ENCODE measurements around the gene CES4A.
A peak's percentile ranks its signal among the peaks of the same experiment; 100 is the strongest.
"Not testable (repeated sequence)": the region's sequence is repeated elsewhere in the genome, so short reads cannot be mapped to it uniquely, and the experiment has no call there.

The CES4A gene

DNA sequence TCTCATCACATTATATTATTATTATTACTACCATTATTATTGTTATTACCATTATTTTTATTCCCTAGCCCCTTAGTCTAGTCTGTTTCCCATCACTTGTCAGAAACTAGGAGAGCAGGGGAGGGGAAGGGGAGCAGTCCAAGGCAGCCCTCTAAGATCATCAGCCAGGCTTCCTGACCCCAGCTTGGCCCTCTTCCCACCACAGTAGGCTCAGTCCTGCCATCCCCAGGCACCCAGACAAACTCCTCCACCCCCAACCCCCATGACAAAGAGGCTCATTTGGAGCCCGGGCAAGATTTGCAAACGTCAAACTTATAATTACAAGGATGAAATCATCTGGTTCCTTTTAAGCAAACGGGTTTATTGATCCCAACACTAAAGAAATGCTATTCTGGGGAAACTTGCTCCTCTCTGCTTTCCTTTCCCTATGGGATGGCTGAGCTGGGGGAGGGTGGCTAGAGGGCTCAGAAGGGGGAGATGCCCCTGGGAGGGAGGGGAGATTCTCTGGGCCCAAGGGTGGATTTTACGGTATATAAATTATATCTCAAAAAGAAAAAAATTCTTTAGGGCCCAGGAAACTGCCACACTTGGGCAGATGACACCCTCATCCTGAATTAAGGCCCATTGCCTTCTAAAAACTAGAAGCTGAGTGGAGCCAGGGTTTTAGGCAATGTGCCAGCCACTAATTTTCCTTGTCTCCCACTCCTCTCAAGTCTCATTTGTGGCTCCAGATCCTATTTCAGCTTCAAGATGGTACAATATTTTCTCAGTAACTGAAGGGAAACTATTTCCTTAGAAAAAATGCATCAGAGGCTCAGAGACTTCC, 36.2 kb downstream of the CES4A start:
- no peak for DNase-seq

DNA sequence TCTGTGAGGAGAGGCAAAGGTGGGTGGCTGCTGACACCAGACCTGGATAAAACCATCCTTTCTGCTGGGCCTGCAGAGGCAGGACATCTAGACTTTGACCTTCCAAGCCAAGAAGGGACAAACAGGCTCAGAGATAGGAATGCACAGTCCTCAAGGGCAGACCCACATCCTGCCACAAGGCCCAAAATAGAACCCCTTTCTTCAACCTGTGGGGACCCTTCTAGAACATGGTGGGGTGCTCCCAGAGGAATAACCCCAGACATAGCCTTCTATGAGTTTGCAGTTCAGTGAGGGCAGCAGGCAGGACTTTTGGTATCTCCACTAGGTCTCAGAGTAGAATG, 36.8 kb downstream of the CES4A start:
- no peak for DNase-seq

GRCh38 chr16:67026570-67026969, 38.2 kb downstream of the CES4A start:
- DNase-seq: no peak

DNA sequence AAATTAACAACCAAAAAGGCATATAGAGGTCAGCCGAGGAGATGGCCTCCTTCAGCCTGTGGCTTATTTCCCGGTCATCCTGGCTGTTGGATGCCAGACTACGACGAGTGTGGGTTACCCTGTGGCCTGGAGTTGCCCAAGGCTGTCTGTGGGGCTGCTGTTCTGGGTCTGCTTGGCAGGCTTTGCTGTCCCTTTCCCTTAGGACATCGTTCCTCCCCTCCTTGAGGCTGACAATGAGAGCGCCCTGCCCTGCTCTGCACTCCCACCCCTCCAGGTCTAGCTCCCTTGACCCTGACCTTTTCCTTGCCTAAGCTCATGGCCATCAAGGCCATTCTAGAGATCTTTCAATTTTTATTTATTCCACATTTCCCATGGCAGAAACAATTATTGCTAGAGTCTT, 38.7 kb downstream of the CES4A start:
- DNase-seq: no peak

GRCh38 chr16:67028167-67028695, 39.8 kb downstream of the CES4A start:
- DNase-seq: no peak

GRCh38 chr16:67028696-67029253, 40.4 kb downstream of the CES4A start, which contains the start of gene CBFB:
TSS of gene CBFB (plus strand) at chr16:67029149. CDS start at chr16:67029408, 259 bp downstream.
- DNase-seq: peak; percentile 94

- DNase-seq: peak; percentile 64
Measured at GRCh38 chr16:67029254-67030096, 41.1 kb downstream of the CES4A start.

DNA sequence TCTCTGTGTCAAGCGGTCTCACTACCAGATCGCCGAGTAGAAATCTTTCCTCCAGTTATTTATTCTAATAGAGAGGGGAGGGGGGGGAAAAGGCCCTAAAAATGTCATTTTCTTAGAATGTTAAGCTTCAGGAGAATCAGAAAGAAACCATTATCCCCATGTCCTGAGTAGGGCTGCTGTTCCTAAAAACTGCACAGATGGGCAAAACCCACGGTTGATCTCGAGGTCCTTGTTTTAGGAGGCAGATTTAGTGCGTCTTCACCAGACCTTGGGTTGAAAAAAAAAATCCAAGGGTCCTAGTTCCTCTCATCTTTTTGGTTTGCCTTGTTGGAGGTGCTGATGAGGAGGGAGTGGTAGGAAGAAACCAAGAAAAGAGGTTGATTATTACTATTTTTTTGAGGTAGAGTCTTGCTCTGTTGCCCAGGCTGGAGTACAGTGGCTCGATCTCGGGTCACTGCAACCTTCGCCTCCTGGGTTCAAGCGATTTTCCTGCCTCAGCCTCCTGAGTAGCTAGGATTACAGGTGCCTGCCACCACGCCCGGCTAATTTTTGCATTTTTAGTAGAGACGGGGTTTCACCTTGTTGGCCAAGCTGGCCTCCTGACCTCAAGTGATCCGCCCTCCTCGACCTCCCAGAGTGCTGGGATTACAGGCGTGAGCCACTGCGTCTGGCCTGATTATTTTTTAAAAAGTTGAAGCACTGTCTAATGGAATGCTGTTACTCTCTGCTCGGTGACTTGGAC, 42.0 kb downstream of the CES4A start:
- DNase-seq: peak; percentile 55

- no peak for DNase-seq
Measured at GRCh38 chr16:67034487-67034886, 46.1 kb downstream of the CES4A start.

DNA sequence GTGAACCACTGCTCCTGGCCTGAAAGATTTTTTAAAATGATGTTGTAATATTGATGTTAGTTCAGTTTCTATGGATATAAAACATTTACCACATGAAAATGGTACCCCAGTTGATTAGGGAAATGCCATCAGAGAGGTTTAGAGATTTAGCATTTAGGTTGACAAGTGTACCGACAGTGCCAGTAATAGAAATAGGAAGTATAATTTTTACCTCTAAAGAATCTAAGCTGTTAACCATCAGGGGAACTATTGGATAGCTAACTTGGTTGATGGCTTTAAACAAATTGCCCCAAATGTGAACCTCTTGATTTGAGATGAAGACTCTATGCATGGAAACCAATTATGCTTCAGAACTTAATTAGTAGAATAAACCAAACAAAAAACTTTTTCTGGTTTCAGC, 47.0 kb downstream of the CES4A start:
- no peak for DNase-seq

- no peak for DNase-seq
Measured at GRCh38 chr16:67036323-67036741, 47.9 kb downstream of the CES4A start.

DNA sequence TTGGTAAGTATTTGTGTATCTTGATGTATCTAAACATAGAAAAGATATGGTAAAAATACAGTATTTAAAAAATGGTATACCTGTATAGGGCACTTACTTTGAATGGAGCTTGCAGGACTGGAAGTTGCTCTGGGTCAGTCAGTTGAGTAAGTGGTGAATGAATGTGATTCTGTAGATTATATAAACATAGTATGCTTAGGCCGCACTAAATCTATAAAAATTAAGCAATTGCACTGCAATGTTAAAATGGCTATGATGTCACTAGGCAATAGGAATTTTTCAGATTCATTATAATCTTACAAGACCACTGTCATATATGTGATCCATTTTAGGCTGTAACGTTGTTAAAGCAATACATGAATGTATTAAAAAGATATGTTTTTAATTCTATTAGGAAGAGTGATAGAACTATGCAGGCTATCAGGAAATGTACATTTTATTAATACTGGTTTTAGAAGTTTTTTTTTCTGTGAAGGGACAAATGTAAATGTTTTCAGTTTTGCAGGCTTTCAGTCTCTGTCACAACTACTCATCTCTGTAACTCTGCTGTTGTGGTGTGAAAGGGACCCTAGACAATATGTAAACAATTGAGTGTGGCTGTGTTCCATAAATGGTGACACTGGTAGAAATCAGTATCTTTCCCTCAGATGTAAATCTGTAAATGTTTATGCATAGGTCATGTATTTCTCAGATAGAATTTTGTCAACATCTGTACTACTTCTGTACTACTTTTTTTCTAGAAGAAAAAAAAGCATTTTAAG, 51.1 kb downstream of the CES4A start:
- DNase-seq: no peak

DNA sequence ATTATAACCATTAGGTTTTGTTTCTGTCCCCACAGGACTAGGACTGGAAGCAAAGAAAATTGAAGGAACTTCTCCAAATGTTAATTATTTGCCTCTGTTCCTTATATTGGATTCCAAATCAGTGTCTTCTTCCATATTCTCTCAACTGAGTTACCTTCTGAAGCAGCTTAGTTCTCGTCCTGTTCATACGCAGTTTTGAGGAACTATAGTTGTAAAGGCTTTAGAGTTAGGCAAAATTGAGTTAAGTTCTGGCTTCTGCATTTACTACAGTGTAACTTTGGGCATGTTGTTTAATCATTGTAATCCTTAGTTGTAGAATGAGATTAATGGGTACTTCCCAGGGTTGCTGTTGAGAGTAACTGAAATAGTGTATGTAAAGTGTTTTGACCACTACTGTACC, 51.8 kb downstream of the CES4A start:
- no peak for DNase-seq

DNA sequence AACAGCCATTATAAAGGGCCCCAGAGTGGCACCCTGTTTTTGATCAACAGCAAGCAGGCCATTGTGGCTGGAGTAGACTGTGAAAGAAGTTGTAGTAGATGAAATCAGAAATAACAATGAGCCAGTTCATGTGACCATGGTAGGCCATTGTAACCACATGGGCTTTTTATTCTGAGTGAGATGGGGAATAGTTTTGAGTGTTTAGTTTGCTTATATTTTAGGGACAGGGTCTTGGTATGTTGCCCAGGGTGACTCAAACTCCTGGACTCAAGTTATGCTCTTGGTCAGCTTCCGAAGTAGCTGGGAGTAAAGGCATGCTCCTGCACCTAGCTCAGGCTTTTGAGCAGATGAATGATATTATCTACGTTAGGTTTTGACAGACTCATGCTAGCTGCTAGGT, 52.5 kb downstream of the CES4A start:
- DNase-seq: no peak

DNA sequence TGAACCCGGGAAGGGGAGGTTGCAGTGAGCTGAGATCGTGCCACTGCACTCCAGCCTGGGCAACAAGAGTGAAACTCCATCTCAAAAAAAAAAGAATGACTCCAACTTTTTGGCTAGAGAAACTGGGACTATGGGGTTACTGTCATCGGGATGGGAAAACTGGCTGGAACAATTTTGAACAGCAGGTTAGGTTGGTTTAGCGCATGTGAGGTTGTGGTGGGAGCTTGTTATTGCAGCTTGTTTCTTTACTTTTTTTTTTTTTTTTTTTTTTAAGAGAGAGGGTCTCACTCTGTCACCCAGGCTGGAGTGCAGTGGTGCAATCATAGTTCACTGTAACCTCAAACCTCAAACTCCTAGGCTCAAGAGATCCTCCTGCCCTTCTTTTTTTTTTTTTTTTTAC, 53.1 kb downstream of the CES4A start:
- not testable (repeated sequence) for DNase-seq

DNA sequence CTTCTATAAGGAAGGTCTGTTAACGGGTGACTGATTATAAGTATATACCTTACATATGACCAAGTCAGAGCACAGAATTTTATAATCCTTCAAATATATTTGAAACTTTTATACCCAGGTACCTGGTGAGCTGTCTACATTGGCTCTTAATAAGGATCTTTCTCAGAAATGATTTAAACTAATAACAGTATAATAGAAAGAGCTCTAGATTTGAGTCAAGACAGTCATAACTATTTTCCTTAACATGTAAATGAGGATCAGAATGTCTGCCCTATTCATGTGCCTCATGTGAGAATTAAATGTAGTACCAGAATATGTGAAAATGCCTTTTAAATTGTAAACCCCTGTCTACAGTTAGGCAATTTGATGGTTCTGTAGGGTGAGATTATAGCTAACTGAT, 55.0 kb downstream of the CES4A start:
- DNase-seq: no peak

- DNase-seq: no peak
Measured at GRCh38 chr16:67050796-67051195, 62.4 kb downstream of the CES4A start.

GRCh38 chr16:67052399-67052798, 64.0 kb downstream of the CES4A start:
- no peak for DNase-seq

DNA sequence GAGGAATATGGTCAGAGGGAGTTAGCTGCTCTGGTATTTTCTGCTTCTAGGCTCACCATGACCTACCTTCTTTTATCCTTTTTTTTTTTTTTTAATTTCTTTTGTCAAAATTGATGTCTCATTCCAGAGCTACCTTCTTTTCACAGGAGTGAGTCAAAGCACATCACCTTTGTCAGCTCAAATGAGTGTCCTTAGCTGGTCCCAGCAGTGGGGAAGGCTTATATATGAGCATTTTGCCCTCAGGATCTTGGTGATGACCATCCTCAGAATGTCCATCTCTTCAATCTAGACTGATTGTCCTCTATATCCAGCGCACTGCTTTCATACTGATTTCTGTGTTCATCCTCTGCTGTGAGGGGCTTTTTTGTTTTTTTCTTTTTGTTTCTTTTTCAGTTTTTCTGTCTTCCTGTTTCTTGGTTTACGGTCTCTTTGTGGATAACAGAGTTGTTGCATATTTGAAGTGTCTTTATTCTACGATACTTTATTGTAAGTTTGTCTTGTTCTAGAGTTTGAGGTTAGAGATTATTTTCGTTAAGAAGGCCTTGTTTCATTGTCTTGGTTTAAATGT, 65.5 kb downstream of the CES4A start:
- DNase-seq: no peak

DNA sequence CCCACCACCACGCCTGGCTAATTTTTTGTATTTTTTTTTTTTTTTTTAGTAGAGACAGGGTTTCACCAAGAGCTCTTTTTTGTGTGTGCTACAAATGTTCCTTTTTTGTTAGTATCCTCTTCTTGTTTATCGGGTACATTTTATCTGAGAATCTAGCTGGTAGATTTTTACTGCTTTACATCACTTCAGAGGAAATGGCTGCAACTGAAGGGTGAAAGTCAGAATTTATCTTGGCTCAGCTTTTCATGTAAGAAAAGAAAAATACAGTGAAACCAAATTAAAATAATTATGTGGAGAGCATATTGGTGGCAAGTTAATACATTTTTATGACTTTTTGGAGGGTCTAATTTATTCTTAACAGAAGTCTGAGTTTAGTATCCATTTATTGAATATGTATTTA, 66.5 kb downstream of the CES4A start:
- no peak for DNase-seq

GRCh38 chr16:67055712-67056487, 67.5 kb downstream of the CES4A start:
- peak; percentile 66 for DNase-seq

Data from OCI-M1 (cell line).